Nephron progenitor cell (in vitro differentiated cells): Measurements from ENCODE around the gene VIPR2.

Experiments
- DNase-seq: peaks from one replicate; pipeline ENCODE4 v3.0.0; 2021
- H3K27ac Mint-ChIP-seq: 2 replicates; pipeline ENCODE4 v1.8.0; 2021; ENCODE audit warnings: mild to moderate bottlenecking, moderate library complexity, mixed read lengths
- H3K27me3 Mint-ChIP-seq: 2 replicates; pipeline ENCODE4 v1.8.0; 2021; ENCODE audit warnings: mild to moderate bottlenecking, low read depth, mixed read lengths; ENCODE audit not compliant: poor library complexity
- H3K36me3 Mint-ChIP-seq: 2 replicates; pipeline ENCODE4 v1.8.0; 2021; ENCODE audit warnings: low read depth, mixed read lengths
- H3K4me1 Mint-ChIP-seq: 2 replicates; pipeline ENCODE4 v1.8.0; 2021; ENCODE audit warnings: mixed read lengths
- H3K4me3 Mint-ChIP-seq: 2 replicates; pipeline ENCODE4 v1.8.0; 2021; ENCODE audit warnings: mild to moderate bottlenecking, moderate library complexity, mixed read lengths
- H3K9me3 Mint-ChIP-seq: 2 replicates; pipeline ENCODE4 v1.8.0; 2021; ENCODE audit warnings: mild to moderate bottlenecking, moderate library complexity, mixed read lengths
- TF ChIP-seq, protein P1 (sequence below): fragments of 200-600 bp; sonication (generic); IDR thresholded peaks from 2 replicates; pipeline ENCODE4 v1.5.0; 2021; ENCODE audit warnings: antibody characterized with exemption

VIPR2 gene

DNA sequence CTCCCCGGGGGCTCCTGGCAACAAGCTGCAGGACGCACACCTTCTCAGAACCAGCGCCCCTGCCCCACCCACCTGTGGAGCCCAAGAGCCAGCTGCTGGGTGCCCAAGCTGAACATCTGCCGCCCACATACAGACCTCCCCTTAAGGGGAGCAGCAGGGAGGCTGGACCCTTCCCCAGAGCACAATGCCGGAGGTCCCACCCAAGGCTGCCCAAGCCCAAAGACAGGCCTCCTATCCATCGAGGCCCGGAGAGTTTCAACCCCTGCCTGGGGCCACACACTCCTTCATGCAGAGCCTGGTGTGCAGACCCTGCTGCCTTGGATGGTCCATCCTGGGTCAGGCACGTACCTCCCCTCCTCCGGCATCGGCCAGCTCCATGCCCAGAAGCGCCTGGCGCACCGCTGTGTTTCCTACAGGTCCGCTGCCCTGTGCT lies 48.7 kb downstream of the VIPR2 start:
- Mint-ChIP-seq H3K36me3 (no peaks in the 10 kb centered on the region), H3K27ac (no peak overlapping the region), H3K9me3 (no peaks in the 10 kb centered on the region), H3K4me1 (peaks cover 30% of the 10 kb centered on the region), H3K27me3 (peaks cover 16% of the 10 kb centered on the region), H3K4me3 (no peak overlapping the region)
- DNase-seq = no peak
- TF ChIP-seq, protein P1, sequence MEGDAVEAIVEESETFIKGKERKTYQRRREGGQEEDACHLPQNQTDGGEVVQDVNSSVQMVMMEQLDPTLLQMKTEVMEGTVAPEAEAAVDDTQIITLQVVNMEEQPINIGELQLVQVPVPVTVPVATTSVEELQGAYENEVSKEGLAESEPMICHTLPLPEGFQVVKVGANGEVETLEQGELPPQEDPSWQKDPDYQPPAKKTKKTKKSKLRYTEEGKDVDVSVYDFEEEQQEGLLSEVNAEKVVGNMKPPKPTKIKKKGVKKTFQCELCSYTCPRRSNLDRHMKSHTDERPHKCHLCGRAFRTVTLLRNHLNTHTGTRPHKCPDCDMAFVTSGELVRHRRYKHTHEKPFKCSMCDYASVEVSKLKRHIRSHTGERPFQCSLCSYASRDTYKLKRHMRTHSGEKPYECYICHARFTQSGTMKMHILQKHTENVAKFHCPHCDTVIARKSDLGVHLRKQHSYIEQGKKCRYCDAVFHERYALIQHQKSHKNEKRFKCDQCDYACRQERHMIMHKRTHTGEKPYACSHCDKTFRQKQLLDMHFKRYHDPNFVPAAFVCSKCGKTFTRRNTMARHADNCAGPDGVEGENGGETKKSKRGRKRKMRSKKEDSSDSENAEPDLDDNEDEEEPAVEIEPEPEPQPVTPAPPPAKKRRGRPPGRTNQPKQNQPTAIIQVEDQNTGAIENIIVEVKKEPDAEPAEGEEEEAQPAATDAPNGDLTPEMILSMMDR = no peak

DNA sequence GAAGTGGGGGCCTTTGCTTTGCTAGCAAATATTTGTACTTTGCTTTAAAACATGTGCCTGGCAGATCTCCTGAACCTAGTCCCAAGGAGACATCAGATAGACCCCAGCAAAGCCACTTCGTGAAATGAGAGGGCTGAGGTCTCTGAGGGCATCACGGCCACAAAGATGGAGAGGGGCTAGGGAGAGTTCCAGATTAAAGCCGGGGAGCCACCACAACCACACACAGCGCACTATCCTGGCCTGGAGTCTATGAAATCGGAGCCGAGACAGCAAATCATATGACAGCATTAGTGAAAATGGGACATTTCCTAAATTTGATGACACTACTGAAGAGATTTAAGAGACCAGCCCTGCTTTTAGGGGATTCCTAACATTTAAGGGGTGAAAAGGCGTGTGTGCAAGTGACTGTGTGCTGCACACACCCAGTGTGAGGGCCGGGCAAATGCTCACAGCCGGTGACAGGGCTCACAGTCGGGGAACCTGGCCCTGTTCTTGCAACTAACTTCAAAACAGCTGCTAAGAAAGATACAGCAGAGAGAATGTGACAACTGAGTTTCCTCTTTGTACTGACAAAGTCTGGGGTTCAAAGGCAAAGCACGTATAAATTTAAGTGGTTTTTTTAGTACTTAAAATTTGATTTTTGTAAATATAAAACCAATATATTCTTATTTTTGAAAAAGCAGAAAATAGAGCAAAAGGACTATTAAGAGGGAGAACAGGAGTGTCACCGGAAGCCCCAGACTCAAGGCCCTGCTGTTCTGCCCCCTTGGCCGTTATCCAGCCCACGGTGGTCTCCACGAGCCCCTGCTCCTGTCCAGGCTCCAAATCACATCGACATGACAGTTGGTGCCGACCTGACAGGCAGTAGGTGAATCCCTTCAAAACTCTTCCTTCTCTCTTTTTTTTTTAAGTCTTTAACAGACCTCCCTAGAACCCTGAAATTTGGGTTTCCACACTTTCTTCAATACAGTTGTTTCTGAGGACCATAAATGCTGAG lies 49.5 kb downstream of the VIPR2 start:
- Mint-ChIP-seq H3K9me3 (no peaks in the 10 kb centered on the region), H3K36me3 (no peaks in the 10 kb centered on the region), H3K4me3 (no peak overlapping the region), H3K27ac (no peak overlapping the region), H3K4me1 (peaks cover 30% of the 10 kb centered on the region), H3K27me3 (peaks cover 17% of the 10 kb centered on the region)
- DNase-seq = no peak
- TF ChIP-seq, protein P1 = no peak

DNA sequence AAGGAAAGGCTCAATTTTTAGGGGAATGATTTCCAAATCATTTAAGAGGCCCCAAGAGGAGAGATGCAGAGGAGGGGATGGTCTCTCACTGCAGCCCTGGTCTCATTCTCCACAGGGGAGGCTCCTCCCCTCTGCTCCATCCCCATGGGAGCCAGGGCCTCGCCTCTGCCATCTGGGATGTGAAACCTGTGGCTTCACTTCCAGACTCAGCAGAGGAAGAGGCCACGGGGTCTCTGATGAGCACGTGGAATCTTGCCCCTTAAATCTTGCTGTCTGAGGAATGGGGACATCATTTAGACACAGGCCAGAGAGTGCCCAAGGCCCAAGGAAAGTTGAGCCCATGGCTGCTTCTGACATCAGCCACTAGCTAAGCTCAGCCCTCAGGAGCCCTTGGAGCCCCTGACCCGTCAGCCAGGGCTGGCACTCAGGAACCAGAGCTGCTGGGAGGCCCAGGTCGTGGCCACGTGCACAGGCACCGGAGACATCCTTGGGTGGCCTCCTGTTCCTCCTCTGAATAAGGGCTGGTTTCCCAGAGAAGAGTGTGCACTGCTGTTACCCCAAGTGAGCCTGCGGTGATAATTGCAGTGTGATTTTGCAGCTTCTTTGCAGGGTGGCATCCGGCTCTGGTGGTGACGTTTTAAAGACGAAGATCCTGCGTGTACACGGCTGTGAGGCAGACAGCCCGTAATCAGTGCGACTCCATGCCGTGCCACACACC lies 50.5 kb downstream of the VIPR2 start:
- TF ChIP-seq, protein P1 = no peak
- Mint-ChIP-seq H3K27me3 (peaks cover 14% of the 10 kb centered on the region), H3K9me3 (no peaks in the 10 kb centered on the region), H3K4me1 (peaks cover 30% of the 10 kb centered on the region), H3K36me3 (no peaks in the 10 kb centered on the region), H3K27ac (no peak overlapping the region), H3K4me3 (no peak overlapping the region)
- no peak for DNase-seq

DNA sequence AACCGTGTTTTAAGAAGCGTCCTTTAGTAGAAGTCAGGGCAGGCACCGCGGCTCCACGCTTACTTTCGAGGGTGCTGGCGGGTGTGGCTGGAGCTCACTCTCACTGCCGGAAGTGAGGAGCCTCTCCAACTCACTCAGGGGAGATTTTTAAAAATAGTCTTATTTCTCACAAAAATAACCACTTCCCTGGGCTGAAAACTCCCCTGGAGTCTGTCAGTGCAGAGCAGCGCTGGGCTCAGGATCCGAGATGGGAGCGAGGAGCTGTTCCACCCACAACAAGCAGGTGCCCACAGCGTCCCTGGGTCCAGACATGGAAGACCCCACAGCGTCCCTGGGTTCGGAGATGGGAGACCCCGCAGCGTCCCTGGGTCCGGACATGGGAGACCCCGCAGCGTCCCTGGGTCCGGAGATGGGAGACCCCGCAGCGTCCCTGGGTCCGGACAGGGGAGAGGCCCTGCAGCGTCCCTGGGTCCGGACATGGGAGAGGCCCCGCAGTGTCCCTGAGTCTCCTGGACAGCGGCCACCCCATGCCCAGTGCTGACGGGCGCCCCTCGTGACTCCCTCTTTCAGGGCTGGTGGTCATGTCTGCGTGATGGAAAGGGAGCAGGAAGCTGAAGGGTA lies 51.2 kb downstream of the VIPR2 start:
- DNase-seq = no peak
- TF ChIP-seq, protein P1 = no peak
- Mint-ChIP-seq H3K36me3 (no peaks in the 10 kb centered on the region), H3K27ac (no peak overlapping the region), H3K27me3 (peaks cover 14% of the 10 kb centered on the region), H3K4me1 (peaks cover 30% of the 10 kb centered on the region), H3K4me3 (no peak overlapping the region), H3K9me3 (no peaks in the 10 kb centered on the region)

GRCh38 chr7:159092701-159093121 lies 52.0 kb downstream of the VIPR2 start:
- TF ChIP-seq, protein P1 = no peak
- H3K9me3 Mint-ChIP-seq = no peaks in the 10 kb centered on the region

More at GRCh38 chr7:159092701-159093121, 52.0 kb downstream of the VIPR2 start:
- Mint-ChIP-seq H3K27ac (no peak overlapping the region), H3K36me3 (no peaks in the 10 kb centered on the region), H3K4me1 (peaks cover 30% of the 10 kb centered on the region), H3K4me3 (no peak overlapping the region), H3K27me3 (peaks cover 14% of the 10 kb centered on the region)
- no peak for DNase-seq
